Peyer's patch (tissue), 4 donors: Measurements from ENCODE around the gene DGKA. TPM values are rescaled to one million over a fixed set of nuclear protein-coding genes. Genes with fewer than 3 reads are reported as not detected.
A peak's percentile ranks its signal among the peaks of the same experiment; 100 is the strongest.

Source experiments
- DNase-seq, 3 donors: peaks; one replicate each; pipeline ENCODE4 v3.0.0-alpha.2; 2017 to 2019
- H3K27ac ChIP-seq, 4 donors: fragments of 200-600 bp; sonication (generic); one replicate each; pipeline ENCODE4 v1.5.1; 2016 to 2019
- H3K27me3 ChIP-seq, 2 donors: fragments of 200-600 bp; sonication (generic); one replicate each; pipeline ENCODE4 v1.5.1; 2019
- H3K36me3 ChIP-seq, 3 donors: fragments of 200-600 bp; sonication (generic); one replicate each; pipeline ENCODE4 v1.5.1; 2016 to 2019
- H3K4me1 ChIP-seq, 4 donors: fragments of 200-600 bp; sonication (generic); one replicate each; pipeline ENCODE4 v1.5.1; 2016 to 2019
- H3K4me3 ChIP-seq, 4 donors: fragments of 200-600 bp; sonication (generic); 1 replicate in 3 of 4; 2 replicates in 1 of 4; pipeline ENCODE4 v1.5.1; 2016 to 2019; ENCODE audit warnings: mild to moderate bottlenecking in 1 of 4
- H3K9me3 ChIP-seq, 4 donors: fragments of 200-600 bp; sonication (generic); one replicate each; pipeline ENCODE4 v1.5.1; 2016 to 2019; ENCODE audit warnings: mild to moderate bottlenecking in 1 of 4
- POLR2A ChIP-seq, 2 donors: fragments of 450-650 bp; IDR thresholded peaks; one replicate each; pipeline ENCODE4 v1.5.1; 2017; ENCODE audit warnings: antibody characterized with exemption in 2 of 2, mild to moderate bottlenecking in 2 of 2, moderate library complexity in 2 of 2
- total RNA-seq, 4 donors: library from RNA; depleted of rRNA; stranded (reverse); fragments of >200 nt; gene quantifications; one replicate each; pipeline ENCODE4 v1.1.0, GENCODE V29; 2016
- TF ChIP-seq, protein P1 (sequence below), 6 experiments: fragments of 450-650 bp in 4 of 6; fragments of 200-600 bp in 2 of 6; sonication (generic) in 1 of 6; IDR thresholded peaks; one replicate each; pipeline ENCODE4 v1.5.1; 2017 to 2019; ENCODE audit warnings: antibody characterized with exemption in 6 of 6, mild to moderate bottlenecking in 3 of 6, moderate library complexity in 1 of 6

The DGKA gene
- total RNA-seq: 100 to 1,000 TPM; 181 to 447 (median 331) TPM

DNA sequence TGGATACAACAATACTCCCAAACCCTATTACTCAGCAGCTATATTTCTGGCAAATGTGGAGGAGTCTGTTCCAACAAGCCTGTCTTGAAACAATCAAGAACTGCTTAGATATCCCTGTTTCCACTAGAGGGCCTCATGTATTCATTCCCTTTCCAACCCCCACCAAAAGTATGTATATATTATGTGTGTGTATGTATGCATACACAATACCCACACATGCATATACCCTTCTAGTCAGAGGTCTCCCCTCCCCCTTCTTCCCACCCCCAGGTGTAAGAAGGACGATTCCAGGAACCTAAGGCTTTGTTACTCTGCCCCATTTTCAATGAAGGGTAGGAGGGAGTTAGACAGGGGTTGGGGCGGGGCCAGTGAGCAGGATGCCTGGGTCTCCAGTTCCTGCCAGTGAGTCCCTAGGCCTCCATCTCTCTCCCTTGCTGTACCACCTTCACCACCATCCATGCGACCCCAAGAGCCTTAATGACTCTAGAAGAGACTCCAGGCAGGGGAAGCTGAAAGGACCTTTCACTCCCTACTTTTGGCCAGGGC lies at the start of gene DGKA:
Gene DGKA, plus strand, starts transcription at position 392 of the 546 bp plus-strand sequence. CDS start 5,342 bp downstream, outside the sequence.
- TF ChIP-seq POLR2A (IDR thresholded peaks at IDR 0.05): no peak
- TF ChIP-seq, protein P1, sequence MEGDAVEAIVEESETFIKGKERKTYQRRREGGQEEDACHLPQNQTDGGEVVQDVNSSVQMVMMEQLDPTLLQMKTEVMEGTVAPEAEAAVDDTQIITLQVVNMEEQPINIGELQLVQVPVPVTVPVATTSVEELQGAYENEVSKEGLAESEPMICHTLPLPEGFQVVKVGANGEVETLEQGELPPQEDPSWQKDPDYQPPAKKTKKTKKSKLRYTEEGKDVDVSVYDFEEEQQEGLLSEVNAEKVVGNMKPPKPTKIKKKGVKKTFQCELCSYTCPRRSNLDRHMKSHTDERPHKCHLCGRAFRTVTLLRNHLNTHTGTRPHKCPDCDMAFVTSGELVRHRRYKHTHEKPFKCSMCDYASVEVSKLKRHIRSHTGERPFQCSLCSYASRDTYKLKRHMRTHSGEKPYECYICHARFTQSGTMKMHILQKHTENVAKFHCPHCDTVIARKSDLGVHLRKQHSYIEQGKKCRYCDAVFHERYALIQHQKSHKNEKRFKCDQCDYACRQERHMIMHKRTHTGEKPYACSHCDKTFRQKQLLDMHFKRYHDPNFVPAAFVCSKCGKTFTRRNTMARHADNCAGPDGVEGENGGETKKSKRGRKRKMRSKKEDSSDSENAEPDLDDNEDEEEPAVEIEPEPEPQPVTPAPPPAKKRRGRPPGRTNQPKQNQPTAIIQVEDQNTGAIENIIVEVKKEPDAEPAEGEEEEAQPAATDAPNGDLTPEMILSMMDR (IDR thresholded peaks at IDR 0.05): peak; percentile 24 to 77 (median 60)
- Histone ChIP-seq H3K4me3 (peak within 1 kb of the TSS; percentile 77 to 90 (median 82)), H3K4me1 (peaks cover 0 to 65% (median 13%) of the 10 kb centered on the region in 4 donors), H3K9me3 (no peaks in the 10 kb centered on the region), H3K27ac (peak within 1 kb of the TSS; percentile 95 to 98 (median 96)), H3K36me3 (no peaks in the 10 kb centered on the region), H3K27me3 (no peaks in the 10 kb centered on the region)
- peak; percentile 73 to 88 (median 87) for DNase-seq

DNA sequence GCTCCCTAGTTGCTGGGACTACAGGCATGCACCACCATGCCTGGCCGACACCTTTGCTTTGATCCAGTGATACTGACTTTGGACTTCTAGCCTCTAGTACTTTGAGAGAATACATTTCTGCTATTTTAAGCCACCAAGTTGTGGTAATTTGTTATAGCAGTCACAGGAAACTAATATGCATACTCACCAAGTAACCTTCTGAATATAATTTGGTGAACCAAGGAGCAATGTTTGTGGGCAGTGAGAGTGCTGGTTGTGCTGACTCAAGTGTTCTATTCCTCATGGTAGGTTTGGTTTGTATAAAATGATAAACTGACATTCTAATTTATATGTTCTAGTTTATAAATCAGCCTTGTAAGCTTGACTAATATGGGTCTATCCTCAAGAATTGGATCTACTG lies 45.8 kb upstream of the DGKA start:
- no peaks in the 10 kb centered on the region for H3K4me1 ChIP-seq
- H3K4me3 ChIP-seq: no peak overlapping the region
- no peaks in the 10 kb centered on the region for H3K36me3 ChIP-seq
- DNase-seq: no peak
- no peaks in the 10 kb centered on the region for H3K9me3 ChIP-seq
- TF ChIP-seq, protein P1 (IDR thresholded peaks at IDR 0.05): no peak
- no peak for TF ChIP-seq POLR2A (IDR thresholded peaks at IDR 0.05)
- no peak overlapping the region for H3K27ac ChIP-seq
- no peaks in the 10 kb centered on the region for H3K27me3 ChIP-seq

DNA sequence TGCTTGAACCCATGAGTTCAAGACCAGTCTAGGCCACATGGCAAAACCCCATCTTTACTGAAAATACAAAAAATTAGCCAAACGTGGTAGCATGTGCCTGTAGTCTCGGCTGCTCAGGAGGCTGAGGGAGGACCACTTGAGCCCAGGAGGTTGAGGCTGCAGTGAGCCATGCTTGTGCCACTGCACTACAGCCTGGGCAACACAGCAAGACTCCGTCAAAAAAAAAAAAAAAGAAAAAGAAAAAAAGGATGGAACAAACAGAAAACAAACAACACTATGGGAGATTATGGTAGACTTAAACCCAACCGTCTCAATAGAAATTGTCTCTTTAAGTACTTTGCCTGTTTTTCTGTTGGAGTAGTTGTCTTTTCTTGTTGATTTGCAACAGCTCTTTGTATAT lies 39.7 kb upstream of the DGKA start:
- Histone ChIP-seq H3K4me1 (no peaks in the 10 kb centered on the region), H3K27ac (no peak overlapping the region), H3K27me3 (no peaks in the 10 kb centered on the region), H3K4me3 (no peak overlapping the region), H3K9me3 (no peaks in the 10 kb centered on the region), H3K36me3 (no peaks in the 10 kb centered on the region)
- TF ChIP-seq, protein P1 (IDR thresholded peaks at IDR 0.05): no peak
- TF ChIP-seq POLR2A (IDR thresholded peaks at IDR 0.05): no peak
- no peak for DNase-seq

DNA sequence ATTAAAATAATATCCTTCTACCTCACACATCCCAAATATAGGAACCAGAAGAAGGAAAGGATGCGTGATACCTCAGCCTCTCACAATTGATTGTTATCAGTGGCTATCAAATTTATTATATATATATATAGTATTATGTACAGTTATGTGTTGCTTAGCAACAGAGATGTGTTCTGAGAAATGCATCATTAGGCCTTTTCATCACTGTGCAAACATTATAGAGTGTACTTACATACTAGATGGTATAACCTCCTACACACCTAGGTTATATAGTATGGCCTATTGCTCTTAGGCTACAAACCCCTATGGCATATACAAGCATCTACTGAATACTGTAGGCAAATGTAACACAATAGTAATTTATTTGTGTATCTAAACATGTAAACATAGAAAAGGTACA lies 37.2 kb upstream of the DGKA start:
- DNase-seq: no peak
- H3K4me3 ChIP-seq: no peak overlapping the region
- H3K9me3 ChIP-seq: no peaks in the 10 kb centered on the region
- H3K36me3 ChIP-seq: no peaks in the 10 kb centered on the region
- H3K4me1 ChIP-seq: no peaks in the 10 kb centered on the region
- H3K27me3 ChIP-seq: no peaks in the 10 kb centered on the region
- H3K27ac ChIP-seq: no peak overlapping the region
- TF ChIP-seq, protein P1 (IDR thresholded peaks at IDR 0.05): no peak
- no peak for TF ChIP-seq POLR2A (IDR thresholded peaks at IDR 0.05)

DNA sequence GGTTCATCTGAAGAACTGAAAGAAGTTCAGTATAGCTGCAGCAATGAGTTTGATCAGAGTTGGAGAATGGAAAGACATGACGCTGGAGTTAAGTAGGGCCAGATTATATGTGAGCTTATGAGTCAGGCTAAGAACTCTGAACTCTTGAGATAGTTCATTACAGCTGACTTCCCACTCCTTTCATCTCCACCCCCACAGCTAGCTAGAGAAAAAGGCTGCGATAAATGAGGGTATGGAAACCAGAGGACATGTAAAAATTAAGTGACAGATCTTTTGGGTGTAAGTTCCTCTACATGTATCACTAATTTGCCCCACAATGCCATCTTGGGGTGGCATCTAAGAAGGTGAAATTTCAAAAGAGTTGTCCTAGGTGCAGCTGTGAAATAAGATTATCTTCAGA lies 31.9 kb upstream of the DGKA start:
- Histone ChIP-seq H3K36me3 (peaks cover 0 to 34% (median 0%) of the 10 kb centered on the region in 3 donors), H3K4me3 (no peak overlapping the region), H3K4me1 (no peaks in the 10 kb centered on the region), H3K9me3 (no peaks in the 10 kb centered on the region), H3K27me3 (no peaks in the 10 kb centered on the region), H3K27ac (no peak overlapping the region)
- peak in 1 of 3 donors; percentile 48 for DNase-seq
- TF ChIP-seq POLR2A (IDR thresholded peaks at IDR 0.05): no peak
- TF ChIP-seq, protein P1 (IDR thresholded peaks at IDR 0.05): no peak
